NCI-H2196 (cell line): ENCODE results near the gene C1orf167.

Source experiments
- DNase-seq: peaks from one replicate; lab custom pipeline; 2025; ENCODE audit not compliant: unreplicated experiment; lab: John Stamatoyannopoulos, UW

Gene C1orf167

DNA sequence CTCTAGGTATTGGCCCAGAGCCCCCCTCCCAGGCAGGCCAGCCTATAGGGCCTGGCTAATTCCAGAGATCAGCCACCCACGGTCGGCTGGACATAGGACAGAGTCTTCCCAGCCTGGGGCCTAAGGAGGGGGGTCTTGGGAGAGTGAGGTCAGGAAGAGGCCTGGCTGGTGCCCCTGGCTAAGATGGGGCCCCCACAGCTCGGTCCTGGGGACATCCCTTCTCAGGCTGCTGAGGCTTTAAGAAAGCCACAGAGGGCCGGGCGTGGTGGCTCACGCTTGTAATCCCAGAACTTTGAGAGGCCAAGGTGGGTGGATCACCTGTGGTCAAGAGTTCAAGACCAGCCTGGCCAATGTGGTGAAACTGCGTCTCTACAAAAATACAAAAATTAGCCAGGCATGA, 2.5 kb downstream of the C1orf167 start:
- DNase-seq, result no peak

DNA sequence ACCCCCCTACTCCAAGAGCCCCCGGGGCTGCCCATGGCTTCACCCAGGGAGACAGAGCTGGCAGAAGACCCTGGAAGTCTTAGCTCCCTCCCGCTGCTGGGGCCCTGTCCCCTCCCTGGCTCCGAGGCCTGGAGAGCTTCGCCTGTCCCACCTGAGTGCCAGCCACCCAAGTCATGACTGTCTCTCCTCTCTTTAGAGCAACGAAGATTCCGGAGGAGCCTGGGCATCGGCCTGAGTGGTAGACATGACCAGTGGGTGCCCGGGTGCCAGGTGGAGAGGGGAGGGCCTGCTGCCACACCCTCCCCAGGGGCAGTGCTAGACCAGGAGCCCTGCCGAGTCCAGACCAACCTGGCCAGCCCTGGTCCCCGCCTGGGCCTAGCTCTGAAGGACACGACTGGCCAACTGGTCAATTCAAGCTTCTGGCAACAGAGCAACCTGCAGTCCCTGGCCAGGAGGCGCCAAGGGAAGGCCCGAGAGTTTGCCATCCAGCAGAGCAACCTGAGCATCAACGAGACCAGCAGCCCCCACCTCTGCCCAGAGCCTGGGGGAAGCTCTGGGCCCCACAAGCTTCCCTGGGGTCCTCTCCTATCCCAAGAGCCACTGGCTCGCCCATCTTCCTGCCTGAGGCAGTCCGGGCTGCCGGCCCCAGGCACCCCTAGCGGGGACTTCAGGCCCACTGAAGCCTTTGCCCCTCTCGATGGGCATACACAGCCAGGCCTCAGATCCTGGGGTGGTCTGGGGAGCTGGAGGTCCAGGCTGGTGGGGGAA, 3.9 kb downstream of the C1orf167 start:
- DNase-seq, result no peak

DNA sequence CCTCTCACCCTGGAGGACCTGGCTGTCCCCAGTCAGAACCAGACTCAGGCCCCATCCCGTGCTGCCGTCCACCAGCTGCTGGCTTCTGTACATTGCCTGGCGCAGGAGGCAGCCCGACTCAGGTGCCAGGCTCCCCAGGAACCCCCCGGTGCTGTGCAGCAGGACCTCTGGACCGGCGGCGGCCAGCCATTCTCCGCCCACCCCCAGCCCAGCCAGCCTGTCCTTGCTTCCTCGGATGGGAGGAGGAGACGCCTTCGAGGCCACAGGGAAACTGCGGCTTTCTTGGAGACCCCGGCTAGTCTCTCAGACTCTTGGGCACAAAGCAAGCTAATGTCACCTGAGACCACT, 4.4 kb downstream of the C1orf167 start:
- DNase-seq, result no peak

DNA sequence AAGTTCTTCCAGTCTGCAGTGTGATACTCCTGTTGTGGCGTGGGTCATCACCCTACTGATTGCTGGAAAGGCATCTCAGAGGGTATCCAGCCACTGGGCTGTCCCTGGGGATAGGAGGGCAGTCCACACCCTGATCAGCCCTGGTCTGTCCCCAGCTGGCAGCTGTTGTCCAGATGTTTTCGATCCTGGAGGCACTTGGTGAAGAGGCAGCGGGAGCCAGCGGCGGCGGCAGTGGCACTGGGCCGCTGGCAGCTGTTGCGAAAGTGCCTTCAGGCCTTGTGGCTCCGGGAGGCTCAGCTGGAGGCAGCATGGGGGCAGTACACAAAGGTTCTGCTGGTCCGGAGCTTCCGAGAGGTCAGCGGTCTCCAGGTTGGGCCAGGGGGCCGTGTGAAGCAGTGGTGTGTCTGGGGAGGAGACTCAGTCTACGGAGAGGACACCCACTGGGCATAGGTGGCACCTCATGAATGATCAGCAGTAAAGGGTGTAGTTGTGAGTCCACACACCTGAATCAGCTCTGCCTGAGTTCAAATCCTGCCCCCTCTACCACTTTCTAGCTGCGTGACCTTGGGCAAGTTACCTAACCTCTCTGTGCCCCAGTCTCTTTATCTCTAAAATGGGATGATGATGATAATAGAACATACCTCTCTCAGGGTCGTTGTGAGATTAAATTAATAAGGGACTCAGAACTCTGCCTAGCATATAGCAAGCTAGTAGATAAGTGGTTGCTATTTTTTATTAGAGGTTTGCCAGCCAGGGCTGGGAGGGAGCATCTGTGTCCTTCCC, 6.1 kb downstream of the C1orf167 start:
- no peak for DNase-seq

DNA sequence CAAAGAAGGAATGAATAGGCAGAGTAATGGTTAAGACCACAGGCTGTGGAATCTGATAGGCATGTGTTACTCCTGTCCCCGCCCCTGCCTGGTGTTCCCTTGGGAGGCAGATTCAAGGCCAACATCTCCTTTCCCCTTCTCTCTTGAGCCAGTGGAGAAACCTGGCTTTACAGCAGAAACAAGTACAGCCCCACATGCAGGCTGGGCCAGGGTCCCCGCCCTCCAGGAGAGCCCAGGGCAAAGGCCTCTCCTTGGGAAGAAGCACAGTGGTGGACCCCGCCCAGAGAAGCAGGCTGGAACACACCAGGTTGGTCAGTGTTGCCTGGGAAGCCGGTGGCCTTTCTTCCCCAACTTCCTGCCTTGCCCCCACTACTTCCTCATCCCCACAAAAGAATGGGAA, 6.8 kb downstream of the C1orf167 start:
- no peak for DNase-seq

DNA sequence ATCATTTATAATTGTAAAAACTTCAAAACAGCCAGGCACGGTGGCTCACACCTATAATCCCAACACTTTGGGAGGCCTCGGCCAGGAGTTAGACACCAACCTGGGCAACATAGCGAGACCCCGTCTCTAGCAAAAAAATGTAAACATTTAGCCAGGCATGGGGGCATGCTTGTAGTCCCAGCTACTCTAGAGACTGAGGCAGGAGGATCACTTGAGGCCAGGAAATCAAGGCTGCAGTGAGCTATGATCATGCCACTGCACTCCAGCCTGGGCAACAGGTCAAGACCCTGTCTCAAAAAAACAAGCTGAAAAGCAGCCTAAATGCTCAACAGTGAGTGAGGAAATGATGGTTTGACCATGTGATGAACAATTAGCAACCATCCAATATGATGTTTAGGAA, 7.3 kb downstream of the C1orf167 start:
- DNase-seq, result no peak

DNA sequence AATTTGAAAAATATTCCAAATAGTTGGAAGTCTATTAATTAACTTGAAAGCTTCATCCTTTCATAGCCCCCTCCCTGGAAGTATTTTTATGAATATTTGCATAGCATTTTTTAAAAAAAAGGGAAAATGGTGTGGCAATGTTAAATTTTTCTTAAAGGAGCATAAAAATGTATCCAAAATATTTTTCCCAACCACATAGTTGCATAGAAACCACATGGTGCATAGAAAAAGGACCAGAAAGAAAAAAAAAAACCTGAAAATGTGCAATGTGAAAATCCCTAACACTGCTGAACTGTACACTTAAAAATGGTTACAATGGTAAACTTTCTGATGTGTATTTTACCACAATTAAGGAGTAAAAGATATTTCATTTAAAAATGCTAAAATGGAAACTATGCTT, 8.0 kb downstream of the C1orf167 start:
- no peak for DNase-seq

DNA sequence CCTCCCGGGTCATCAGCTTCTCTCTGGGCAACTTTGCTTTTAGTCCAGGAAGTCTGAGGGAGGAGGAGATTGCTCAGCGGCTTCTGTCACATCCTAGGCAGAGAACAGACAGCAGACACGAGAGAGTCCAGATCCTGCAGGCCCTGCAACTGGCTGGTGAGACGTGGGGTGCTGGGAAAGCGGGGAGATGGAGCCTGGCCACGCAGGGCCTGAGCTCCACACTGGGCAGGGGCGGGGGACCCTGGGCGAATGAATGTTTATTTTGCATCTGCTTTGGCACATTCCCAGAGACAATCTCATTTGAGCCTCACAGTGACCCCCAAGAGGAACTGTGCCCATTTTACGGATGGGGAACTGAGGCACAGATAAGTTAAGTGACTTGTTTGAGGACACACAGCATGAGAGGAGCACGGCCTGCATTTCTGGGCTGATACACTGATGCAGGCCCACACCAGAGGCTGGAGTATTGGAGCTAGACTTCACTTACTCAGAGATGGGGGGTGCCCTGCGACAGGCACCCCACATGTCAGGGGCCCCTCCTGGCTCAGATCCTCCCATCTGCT, 9.6 kb downstream of the C1orf167 start:
- DNase-seq, result no peak

DNA sequence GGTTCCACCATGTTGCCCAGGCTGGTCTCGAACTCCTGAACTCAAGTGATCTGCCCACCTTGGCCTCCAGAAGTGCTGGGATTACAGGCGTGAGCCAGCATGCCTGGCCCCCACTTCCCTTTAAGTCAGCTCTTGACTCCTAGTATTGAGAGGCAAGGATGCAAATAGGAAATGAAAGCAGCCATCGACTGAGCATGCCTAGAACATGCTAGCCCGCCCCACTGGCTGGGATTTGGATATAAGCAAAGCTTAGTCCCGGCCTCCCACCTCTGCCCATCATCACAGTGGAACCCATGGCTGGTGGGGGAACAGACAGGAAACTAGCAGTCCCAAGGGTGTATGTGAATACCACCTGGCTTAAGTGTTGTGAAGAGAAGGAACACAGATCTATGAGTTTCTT, 10.5 kb downstream of the C1orf167 start:
- DNase-seq, result no peak

DNA sequence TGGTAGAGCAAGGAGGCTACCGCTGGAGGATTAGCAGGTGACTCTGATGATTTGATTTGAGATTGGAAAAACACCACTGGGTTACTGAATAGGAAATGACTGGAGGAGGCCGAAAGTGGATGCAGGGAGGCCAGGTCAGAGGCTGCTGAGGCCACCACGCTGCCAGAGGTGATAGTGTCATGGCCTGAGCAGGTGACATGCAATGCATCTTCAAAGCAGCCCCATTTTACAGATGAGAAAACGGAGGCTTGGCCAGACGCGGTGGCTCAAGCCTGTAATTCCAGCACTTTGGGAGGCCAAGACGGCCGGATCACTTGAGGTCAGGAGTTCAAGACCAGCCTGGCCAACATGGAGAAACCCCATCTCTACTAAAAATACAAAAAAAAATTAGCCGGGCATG, 12.8 kb downstream of the C1orf167 start:
- no peak for DNase-seq

DNA sequence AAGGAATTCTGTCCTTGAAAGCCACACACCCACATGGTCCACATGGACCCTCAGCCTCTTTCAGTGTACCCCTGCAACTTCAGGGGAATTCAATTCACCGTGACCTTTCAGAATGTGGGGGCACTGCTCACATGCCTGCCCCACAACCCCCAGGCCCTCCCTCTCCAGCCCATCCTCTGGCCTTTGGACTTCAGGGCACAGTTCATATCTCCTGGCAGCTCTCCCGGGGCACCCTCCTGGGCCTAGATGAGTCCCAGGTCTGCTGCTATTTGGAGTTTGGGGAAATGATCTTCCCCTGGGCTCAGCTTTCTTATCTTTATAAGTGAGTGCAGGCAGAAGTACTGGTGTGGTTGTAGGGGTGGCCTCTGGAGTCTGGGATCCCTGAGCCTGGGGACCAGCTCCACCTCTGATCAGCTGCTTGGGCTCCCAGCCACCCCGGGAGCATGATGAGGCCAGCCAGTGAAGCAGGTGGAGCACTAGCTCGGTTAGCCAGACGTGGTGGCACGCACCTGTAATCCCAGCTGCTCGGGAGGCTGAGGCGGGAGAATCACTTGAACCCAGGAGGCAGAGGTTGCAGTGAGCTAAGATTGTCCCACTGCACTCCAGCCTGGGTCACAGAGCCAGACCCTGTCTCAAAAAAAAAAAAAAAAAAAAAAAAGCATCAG, 15.8 kb downstream of the C1orf167 start:
- no peak for DNase-seq

DNA sequence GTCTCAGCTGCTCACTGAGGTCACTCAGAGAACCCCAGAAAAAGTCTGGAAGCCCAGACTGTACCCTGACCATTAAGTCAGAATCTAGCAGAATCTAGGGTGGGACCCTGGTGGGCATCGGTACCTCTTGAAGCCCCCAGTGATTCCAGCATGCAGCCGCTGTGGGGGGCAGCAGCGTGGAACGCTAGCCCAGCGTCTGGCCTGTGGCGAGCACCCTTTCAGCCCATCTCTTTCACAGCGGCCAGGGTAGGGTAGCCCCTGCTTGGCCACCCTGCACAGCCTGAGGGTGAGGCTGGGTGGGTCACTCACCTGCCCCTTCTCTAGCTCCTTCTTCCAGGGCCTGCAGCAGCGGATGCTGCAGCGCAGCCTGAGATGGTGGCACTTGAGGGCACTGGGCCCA, 16.3 kb downstream of the C1orf167 start:
- no peak for DNase-seq

DNA sequence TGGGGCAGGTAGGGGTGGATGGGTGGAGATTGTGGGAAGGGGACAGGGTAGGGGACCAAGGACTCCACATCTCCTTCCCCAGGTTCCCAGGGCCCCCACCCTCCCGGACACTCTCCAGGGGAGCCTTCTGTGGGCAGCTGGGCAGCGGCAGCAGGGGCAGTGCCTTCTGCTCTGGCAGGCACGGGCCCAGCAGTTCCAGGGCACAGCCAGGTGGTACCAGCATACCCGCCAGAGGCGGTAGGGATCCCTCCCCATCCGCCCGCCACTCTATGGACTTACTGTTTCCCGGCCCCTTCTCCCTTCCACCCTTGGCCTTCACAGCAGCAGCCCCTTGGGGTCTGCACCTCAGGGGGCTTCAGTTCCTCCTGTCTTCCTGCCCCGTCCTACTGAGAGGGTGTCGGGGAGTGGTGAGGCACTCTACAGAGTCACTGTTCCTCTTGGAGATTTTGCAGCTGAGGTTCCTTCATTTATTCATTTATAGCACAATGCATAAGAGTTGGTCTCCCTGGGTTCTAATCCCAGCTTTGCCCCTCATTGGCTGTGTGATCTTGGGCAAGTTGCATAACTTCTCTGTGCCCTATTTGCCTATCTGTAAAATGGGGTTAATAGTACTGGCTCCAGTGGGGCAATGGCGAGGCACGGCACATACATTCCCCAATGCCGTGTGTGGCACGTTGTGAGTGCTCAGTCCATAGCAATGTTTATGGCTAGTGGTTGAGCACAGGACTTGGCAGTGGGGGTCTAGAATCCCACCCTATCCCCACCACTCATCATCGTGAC, 17.0 kb downstream of the C1orf167 start:
- no peak for DNase-seq

DNA sequence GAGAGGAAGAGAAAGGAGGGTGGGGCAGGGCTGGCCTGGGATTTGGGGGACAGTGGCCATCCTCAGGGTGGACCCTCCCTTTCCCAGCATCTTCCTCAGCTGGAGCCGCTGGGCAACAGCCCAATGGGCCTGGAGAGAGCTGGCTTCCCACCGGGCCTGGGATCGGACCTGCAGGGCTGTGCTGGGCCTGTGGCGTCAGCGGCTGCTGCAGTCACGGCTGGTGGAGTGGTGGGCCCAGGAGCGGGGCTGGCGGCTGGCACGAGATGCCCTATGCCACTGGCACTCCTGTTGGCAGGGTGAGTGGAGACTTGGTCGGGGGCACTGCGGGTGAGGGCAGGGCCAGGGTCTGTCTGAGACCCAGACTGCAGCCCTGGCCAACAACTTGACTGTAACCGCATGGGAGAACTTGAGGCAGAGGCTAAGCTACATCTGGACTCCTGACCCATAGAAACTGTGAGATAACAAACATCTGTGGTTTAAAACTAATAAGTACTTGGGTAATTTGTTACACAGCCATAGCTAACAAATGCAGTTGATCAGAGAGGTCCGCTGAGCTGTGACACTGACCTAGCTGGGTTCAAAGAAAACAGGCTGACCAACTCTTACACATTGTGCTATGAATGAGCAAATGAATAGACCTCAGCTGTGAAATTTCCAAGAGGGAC, 17.9 kb downstream of the C1orf167 start:
- no peak for DNase-seq

DNA sequence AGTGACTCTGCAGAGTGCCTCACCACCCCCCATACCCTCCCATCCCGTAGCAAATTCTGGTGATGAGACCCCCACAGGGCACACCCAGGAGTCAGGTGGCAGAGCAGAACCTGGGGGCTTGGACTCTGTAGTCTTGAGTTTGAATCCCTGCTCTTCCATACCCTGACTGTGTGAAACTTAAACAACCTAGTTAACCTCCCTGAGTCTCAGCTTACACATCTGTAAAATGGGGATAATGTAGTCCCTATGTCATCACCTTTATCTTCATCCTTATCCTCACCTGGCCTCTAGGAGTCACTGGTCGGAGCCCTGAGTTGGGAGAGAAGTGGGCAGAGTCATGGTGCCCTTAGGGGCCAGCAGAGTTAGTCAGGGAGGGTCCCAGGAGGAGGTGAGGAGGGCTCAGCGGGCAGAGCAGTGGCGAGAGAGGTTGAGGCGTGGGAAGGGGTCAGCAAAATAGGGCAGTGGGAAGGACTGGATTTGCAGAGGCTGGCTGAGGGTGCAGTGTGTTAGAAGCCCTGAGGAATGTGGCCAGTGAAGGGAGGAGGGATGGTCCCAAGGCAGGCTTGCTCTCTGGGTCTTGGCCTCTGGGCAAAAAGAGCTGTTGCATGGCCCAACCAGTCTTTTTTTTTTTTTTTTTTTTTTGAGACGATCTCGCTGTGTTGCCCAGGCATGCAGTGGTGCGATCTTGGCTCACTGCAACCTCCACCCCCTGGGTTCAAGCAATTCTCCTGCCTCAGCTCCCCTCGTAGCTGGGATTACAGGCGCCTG, 18.6 kb downstream of the C1orf167 start:
- DNase-seq, result no peak

DNA sequence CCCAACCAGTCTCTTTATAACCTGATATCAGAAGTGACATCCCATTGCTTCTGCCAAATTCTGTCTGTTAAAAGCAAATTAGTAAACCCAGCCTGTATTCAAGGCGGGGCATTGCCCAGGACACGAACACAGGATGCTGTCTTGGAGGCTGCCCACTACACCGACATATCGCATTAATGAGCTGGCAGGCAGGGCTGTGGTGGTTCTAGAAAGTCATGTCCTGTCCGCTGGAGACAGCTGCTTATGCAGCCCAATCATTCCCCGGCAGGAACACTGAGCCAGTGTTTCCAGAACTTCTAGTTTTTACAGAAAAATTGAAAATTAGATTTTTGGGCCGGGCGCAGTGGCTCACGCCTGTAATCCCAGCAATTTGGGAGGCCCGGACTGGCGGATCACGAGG, 19.3 kb downstream of the C1orf167 start:
- DNase-seq, result no peak

DNA sequence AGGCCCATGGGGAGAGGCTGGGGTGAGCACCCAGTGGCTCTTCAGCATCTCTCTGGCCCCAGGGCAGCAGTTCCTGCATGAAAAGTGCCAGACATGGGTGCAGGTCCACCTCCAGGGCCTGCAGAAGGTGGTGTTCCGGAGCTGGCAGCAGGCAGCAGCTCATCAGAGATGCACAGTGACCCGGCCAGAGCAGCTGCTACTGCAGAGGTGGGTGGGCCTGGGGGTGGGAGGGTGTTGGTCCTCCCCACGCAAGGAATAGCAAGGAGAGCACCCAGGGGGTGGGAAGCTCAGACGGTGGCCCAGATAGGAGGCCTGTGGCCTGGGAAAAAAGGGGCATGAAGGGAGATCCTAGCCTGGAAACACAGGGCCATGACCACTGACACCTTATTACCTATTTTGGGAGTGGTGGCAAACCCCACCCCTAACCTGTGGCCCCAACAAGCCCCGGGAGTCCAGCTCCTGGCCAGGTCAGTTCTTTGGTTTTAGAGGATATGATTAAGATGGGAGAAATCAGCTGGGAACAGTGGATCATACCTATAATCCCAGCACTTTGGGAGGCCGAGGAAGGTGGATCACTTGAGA, 20.2 kb downstream of the C1orf167 start:
- no peak for DNase-seq

DNA sequence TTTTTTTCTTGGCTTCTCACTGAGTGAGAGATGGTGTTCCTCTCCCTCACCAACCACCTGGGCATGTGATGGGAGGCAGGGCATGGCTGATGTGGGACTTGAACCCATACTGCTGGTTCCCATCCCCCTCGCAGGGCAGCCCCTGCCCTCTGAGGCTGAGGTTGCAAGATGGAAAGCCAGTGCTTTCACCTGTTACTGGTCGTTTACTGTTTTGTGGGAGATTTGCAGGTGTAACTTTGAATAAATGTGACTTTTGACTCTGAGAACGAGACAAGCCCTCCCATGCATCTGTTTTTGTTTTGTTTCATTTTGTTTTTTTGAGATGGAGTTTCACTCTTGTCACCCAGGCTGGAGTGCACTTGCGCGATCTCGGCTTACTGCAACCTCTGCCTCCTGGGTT, 21.6 kb downstream of the C1orf167 start:
- no peak for DNase-seq

DNA sequence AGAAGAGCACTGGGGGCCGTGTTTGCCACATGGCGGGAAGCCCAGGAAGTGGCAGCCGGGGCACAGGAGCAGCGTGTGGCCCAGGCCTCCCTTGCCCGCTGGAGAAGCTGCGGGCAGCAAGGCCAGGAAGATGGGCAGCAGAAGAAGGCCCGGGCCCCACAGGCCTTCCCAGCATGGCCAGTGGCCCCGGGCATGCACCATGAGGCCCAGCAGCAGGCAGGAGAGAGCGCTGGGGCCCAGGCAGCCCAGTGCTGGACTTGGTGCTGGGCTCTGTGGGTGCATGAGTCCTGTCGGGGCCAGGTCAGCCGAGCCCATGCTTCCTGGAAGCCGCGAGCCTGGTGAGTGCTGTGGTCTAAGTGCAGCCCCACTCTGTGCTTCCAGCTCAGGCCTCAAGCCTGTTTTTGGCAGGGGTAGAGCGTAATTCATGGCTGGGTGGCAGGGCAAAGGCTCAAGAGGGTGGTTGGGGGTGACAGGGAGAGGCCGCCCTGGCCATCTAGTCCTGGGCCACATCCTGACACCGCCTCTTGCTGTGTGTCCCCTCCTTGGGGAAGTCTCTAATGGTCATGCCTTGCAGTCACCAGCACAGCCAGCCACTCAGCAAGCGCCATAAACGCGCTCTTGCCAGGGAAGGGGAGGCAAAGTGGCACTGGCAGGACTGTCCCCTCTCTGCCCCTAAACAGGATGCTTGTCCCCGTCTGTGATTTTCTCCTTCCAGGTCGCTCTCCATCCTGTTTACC, 22.4 kb downstream of the C1orf167 start:
- DNase-seq, result no peak
